HTERT RPE-1 (cell line): Measurements from ENCODE around the gene BICC1.

Experiments used
- in situ Hi-C: fragments of 300-500 bp; cut with MboI; formaldehyde crosslinking; loops from 4 replicates; pipeline ENCODE4 v1.14.3; 2020; ENCODE audit warnings: low sequenced_read_pairs

Gene BICC1

GRCh38 chr10:58817201-58817846 is 304.7 kb downstream of the BICC1 start:
- in situ Hi-C loops: no loop called here

- in situ Hi-C loops: no loop called here
Observed at GRCh38 chr10:58818900-58819299, 306.2 kb downstream of the BICC1 start.

GRCh38 chr10:58820386-58820785 is 307.7 kb downstream of the BICC1 start:
- in situ Hi-C loops: no loop called here

- in situ Hi-C loops: no loop called here
Observed at GRCh38 chr10:58820861-58821751, 308.4 kb downstream of the BICC1 start.

GRCh38 chr10:58821752-58822056 is 309.0 kb downstream of the BICC1 start:
- in situ Hi-C loops: no loop called here

- in situ Hi-C loops: no loop called here
Observed at GRCh38 chr10:58823983-58824382, 311.3 kb downstream of the BICC1 start.

- in situ Hi-C loops: no loop called here
Observed at GRCh38 chr10:58824396-58824795, 311.7 kb downstream of the BICC1 start.

GRCh38 chr10:58826694-58827093 is 314.0 kb downstream of the BICC1 start:
- in situ Hi-C loops: no loop called here

- in situ Hi-C loops: no loop called here
Observed at GRCh38 chr10:58827381-58827780, 314.7 kb downstream of the BICC1 start.

- in situ Hi-C loops: no loop called here
Observed at GRCh38 chr10:58829839-58830238, 317.2 kb downstream of the BICC1 start.

- in situ Hi-C loops: no loop called here
Observed at GRCh38 chr10:58830697-58831096, 318.0 kb downstream of the BICC1 start.

- in situ Hi-C loops: no loop called here
Observed at GRCh38 chr10:58833771-58834561, 321.3 kb downstream of the BICC1 start.

GRCh38 chr10:58836176-58836700 is 323.6 kb downstream of the BICC1 start:
- in situ Hi-C loops: no loop called here

- in situ Hi-C loops: no loop called here
Observed at GRCh38 chr10:58836991-58837575, 324.4 kb downstream of the BICC1 start.

GRCh38 chr10:58837826-58838225 is 325.2 kb downstream of the BICC1 start:
- in situ Hi-C loops: no loop called here

GRCh38 chr10:58838561-58839208 is 326.0 kb downstream of the BICC1 start:
- in situ Hi-C loops: no loop called here

- in situ Hi-C loops: no loop called here
Observed at GRCh38 chr10:58839771-58840170, 327.1 kb downstream of the BICC1 start.

GRCh38 chr10:58840840-58841435 is 328.3 kb downstream of the BICC1 start:
- in situ Hi-C loops: no loop called here

- in situ Hi-C loops: no loop called here
Observed at GRCh38 chr10:58842860-58843376, 330.2 kb downstream of the BICC1 start.

- in situ Hi-C loops: no loop called here
Observed at GRCh38 chr10:58843760-58844159, 331.1 kb downstream of the BICC1 start.
